PC-9 (cell line): ENCODE results near the gene CGB3. TPM values are rescaled to one million over a fixed set of nuclear protein-coding genes. Genes with fewer than 3 reads are reported as not detected.

Source experiments
- BruUV-seq: library from RNA; stranded (reverse); fragments of 400-500 nt; replicated peaks from 2 replicates; lab custom pipeline; 2021; lab: Mats Ljungman, UMichigan
- CTCF ChIA-PET: fragments of 300-600 bp; sonication (Branson Sonifier 250); formaldehyde crosslinking; loops from one replicate; lab custom pipeline; 2022; ENCODE audit warnings: antibody characterized with exemption; lab: Charles Lee
- POLR2A ChIA-PET: fragments of 300-600 bp; sonication (Branson Sonifier 250); formaldehyde crosslinking; loops from one replicate; lab custom pipeline; 2022; ENCODE audit warnings: antibody characterized with exemption; ENCODE audit not compliant: unreplicated experiment; lab: Charles Lee
- DNase-seq, 2 experiments: peaks; one replicate each; pipeline versions ENCODE4 v3.0.0 to v3.0.0-alpha.2; 2015 to 2022; ENCODE audit warnings: mixed read lengths in 1 of 2
- H2AFZ ChIP-seq: fragments of 200-600 bp; sonication (generic); 2 replicates; pipeline ENCODE4 v1.8.1; 2017; ENCODE audit warnings: antibody characterized with exemption
- H3F3A ChIP-seq: fragments of 200-600 bp; sonication (generic); 2 replicates; pipeline ENCODE4 v1.8.1; 2017; ENCODE audit warnings: antibody characterized with exemption, mild to moderate bottlenecking, low read depth; ENCODE audit not compliant: insufficient read depth
- H3K27ac ChIP-seq: fragments of 200-600 bp; sonication (generic); 2 replicates; pipeline ENCODE4 v1.6.1; 2016; ENCODE audit warnings: mixed run types
- H3K27me3 ChIP-seq: fragments of 200-600 bp; sonication (generic); 2 replicates; pipeline ENCODE4 v1.6.1; 2016; ENCODE audit warnings: low read depth, mixed run types; ENCODE audit not compliant: insufficient read depth
- H3K36me3 ChIP-seq: fragments of 200-600 bp; sonication (generic); 2 replicates; pipeline ENCODE4 v1.6.1; 2016; ENCODE audit warnings: low read depth, mixed run types
- H3K4me1 ChIP-seq: fragments of 200-600 bp; sonication (generic); replicated peaks from 2 replicates; pipeline ENCODE4 v1.6.1; 2016; ENCODE audit warnings: mixed run types; ENCODE audit not compliant: insufficient read depth
- H3K4me2 ChIP-seq: fragments of 200-600 bp; sonication (generic); 2 replicates; pipeline ENCODE4 v1.6.1; 2017; ENCODE audit warnings: mixed run types
- H3K4me3 ChIP-seq: fragments of 200-600 bp; sonication (generic); 2 replicates; pipeline ENCODE4 v1.6.1; 2016; ENCODE audit warnings: mixed run types
- H3K79me2 ChIP-seq: fragments of 200-600 bp; sonication (generic); 2 replicates; pipeline ENCODE4 v1.6.1; 2017; ENCODE audit warnings: low read depth, mixed run types
- H3K9me2 ChIP-seq: fragments of 200-600 bp; sonication (generic); 2 replicates; pipeline ENCODE4 v1.8.1; 2017; ENCODE audit warnings: mild to moderate bottlenecking; ENCODE audit not compliant: insufficient read depth
- H3K9me3 ChIP-seq: fragments of 200-600 bp; sonication (generic); 2 replicates; pipeline ENCODE4 v1.8.1; 2016; ENCODE audit warnings: low read depth; ENCODE audit not compliant: insufficient read depth
- H4K20me1 ChIP-seq: fragments of 200-600 bp; sonication (generic); 2 replicates; pipeline ENCODE4 v1.8.1; 2017; ENCODE audit not compliant: insufficient read depth
- EZH2 ChIP-seq: fragments of 200-600 bp; sonication (generic); IDR thresholded peaks from 2 replicates; pipeline ENCODE4 v1.8.0; 2017; ENCODE audit warnings: antibody characterized with exemption, low read depth
- intact Hi-C: fragments of 100-400 bp; cut with micrococcal nuclease; formaldehyde crosslinking; loops from one replicate; pipeline ENCODE4 v1.10.0; 2022; ENCODE audit not compliant: unreplicated experiment
- total RNA-seq: library from RNA; stranded (reverse); gene quantifications from 2 replicates; pipeline ENCODE4 v1.2.3, GENCODE V29; 2021
- TF ChIP-seq, protein P1 (sequence below): fragments of 200-600 bp; sonication (generic); conservative IDR thresholded peaks from 2 replicates; pipeline ENCODE4 v1.6.1; 2017; ENCODE audit warnings: mixed run types, antibody characterized with exemption, mild to moderate bottlenecking, moderate library complexity

CGB3 gene
- total RNA-seq, 1 experiment from 2014 or later, result not detected

DNA sequence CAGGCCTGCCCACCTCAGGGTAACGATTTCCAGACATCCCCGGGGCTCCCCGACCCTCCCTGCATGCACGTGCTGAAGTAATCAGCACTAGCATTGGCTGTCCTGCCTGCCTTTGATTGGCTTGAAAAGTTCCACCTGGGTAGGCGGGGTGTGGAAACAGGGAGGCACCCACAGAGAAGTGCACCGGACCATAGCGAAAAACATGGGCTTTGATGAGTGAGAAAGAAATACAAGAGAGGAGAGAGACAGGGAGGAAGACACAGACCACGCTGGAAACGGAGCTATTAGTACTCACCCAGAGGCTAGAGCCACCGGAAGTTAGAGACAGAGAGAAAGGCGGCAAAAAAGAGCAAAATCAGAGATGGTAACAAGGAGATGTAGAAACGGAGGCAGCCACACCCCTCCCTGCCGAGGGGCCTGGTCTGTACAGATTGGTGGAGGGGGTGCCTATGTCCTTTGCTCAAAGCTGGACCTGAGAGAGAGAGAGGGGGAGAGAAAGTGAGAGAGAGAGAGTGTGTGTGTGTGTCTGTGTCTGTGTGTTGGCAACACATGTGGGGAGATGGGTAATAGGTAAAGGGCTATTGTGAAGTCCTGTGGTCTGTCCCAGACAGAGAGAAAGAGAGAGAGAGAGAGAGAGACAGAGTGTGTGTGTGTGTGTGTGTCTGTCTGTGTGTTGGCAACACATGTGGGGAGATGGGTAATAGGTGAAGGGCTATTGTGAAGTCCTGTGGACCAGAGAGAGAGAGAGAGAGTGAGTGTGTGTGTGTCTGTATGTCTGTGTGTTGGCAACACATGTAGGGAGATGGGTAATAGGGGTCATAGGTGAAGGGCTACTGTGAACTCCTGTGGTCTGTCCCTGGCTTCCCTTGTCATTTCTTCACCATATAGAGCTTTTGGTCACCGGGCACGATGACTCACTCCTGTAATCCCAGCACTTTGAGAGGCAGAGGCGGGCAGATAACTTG lies 2.9 kb downstream of the CGB3 start:
- peaks cover 9% of the 10 kb centered on the region; the same call in 1 of the 2 replicates for H3K4me1 ChIP-seq
- TF ChIP-seq, protein P1, sequence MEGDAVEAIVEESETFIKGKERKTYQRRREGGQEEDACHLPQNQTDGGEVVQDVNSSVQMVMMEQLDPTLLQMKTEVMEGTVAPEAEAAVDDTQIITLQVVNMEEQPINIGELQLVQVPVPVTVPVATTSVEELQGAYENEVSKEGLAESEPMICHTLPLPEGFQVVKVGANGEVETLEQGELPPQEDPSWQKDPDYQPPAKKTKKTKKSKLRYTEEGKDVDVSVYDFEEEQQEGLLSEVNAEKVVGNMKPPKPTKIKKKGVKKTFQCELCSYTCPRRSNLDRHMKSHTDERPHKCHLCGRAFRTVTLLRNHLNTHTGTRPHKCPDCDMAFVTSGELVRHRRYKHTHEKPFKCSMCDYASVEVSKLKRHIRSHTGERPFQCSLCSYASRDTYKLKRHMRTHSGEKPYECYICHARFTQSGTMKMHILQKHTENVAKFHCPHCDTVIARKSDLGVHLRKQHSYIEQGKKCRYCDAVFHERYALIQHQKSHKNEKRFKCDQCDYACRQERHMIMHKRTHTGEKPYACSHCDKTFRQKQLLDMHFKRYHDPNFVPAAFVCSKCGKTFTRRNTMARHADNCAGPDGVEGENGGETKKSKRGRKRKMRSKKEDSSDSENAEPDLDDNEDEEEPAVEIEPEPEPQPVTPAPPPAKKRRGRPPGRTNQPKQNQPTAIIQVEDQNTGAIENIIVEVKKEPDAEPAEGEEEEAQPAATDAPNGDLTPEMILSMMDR, result no peak
- TF ChIP-seq EZH2, result no peak
- H3K4me3 ChIP-seq, result no peak overlapping the region
- no TSS peak for BruUV-seq
- POLR2A ChIA-PET, result interaction anchor here (0.6 kb wide), 1 partner anchor 106 kb away, joined by 6 read pairs; no protein-coding TSS in a partner anchor
- no peak for DNase-seq
- H3F3A ChIP-seq, result peaks cover 18% of the 10 kb centered on the region
- H3K27me3 ChIP-seq, result no peaks in the 10 kb centered on the region
- CTCF ChIA-PET, result interaction anchor here (0.7 kb wide), 1 partner anchor 97 kb away, joined by 3 read pairs; no protein-coding TSS in a partner anchor
- no peaks in the 10 kb centered on the region for H3K36me3 ChIP-seq
- H3K9me2 ChIP-seq, result no peaks in the 10 kb centered on the region
- no peak overlapping the region for H3K27ac ChIP-seq
- no peak overlapping the region for H2AFZ ChIP-seq
- no peak overlapping the region for H3K4me2 ChIP-seq
- intact Hi-C loops, result no loop called here
- no peaks in the 10 kb centered on the region for H3K9me3 ChIP-seq
- H3K79me2 ChIP-seq, result no peaks in the 10 kb centered on the region
- no peaks in the 10 kb centered on the region for H4K20me1 ChIP-seq

DNA sequence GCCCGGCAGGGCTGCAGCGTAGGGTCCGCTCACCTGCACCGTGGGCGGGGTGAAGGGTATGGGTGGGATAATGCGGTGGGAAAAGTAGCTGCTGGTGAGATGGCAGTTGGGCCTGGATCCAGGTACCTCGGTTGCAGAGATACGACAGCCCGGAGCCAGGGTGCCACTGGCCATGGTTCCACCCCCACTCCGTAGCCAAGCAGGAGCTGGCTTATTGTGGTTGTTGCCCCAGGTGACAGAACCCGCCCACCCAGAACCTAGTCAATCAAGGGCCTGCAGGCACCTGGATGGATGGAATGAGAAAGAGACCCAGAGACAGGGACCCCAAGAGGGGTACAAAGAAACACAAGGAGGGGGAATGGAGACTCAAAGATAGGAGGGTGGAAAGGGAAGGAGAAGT lies 3.8 kb downstream of the CGB3 start:
- no peak overlapping the region for H3K4me3 ChIP-seq
- POLR2A ChIA-PET, result no interaction called here

More for the DNA sequence above, 3.8 kb downstream of the CGB3 start:
- BruUV-seq, result no TSS peak
- Histone ChIP-seq H3K9me2 (no peaks in the 10 kb centered on the region), H3K79me2 (no peaks in the 10 kb centered on the region), H3K27ac (no peak overlapping the region), H2AFZ (no peak overlapping the region), H3F3A (peaks cover 23% of the 10 kb centered on the region), H3K4me2 (no peak overlapping the region), H3K9me3 (no peaks in the 10 kb centered on the region), H3K4me1 (peaks cover 9% of the 10 kb centered on the region; the same call in 1 of the 2 replicates), H3K27me3 (no peaks in the 10 kb centered on the region), H4K20me1 (no peaks in the 10 kb centered on the region), H3K36me3 (0 out of 2 replicates have a peak, but pooled peaks cover 2% of the 10 kb centered on the region)
- intact Hi-C loops, result no loop called here
- CTCF ChIA-PET, result interaction anchor here (0.6 kb wide), 1 partner anchor 456 kb away, joined by 3 read pairs; no protein-coding TSS in a partner anchor
- no peak for TF ChIP-seq EZH2
- TF ChIP-seq, protein P1, result no peak
- no peak for DNase-seq
